CD4-positive, alpha-beta T cell treated with Interferon gamma for 1 hour (primary cell): ENCODE results near the gene COL8A2.

Experiments used
- DNase-seq: peaks from one replicate; pipeline ENCODE4 v3.0.0-alpha.2; 2020

Gene COL8A2

DNA sequence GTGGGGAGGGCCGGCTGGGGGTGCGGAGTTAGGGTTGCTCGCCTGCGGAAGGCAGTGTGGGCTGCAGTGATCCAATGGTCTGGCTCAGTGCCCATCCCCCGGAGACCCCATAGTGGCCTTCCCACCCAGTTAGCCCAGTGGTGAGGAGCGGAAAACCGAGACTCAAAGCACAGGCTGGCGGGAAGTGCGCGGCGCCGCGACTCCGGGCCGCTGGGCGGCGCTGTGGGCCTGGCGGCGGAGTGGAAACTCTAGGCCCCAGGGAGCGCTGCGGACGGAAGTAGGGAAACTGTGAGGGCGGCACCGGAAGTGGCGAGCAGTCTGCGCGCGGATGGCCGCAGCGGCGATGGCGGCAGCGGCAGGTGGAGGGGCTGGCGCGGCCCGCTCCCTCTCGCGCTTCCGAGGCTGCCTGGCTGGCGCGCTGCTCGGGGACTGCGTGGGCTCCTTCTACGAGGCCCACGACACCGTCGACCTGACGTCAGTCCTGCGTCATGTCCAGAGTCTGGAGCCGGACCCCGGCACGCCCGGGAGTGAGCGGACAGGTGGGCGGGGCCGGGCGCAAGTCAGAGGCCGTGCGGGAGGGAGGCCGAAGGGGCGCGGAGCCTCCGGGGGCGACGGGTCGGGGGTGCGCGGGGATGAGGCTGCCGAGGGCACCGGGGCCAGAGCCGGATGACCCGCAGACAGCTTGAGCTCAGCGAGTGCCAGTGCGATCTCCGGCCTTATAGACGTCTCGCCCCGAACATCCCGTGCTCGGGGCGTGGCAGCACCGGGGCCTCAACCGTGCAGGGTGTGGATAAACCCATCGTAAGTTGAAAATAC is 36.2 kb downstream of the COL8A2 start, which contains the start of gene ADPRS:
ADPRS (plus strand) TSS at position 316 of the 816 bp plus-strand sequence; CDS start at position 329, 13 bp downstream.
- DNase-seq, result peak; percentile 87

DNA sequence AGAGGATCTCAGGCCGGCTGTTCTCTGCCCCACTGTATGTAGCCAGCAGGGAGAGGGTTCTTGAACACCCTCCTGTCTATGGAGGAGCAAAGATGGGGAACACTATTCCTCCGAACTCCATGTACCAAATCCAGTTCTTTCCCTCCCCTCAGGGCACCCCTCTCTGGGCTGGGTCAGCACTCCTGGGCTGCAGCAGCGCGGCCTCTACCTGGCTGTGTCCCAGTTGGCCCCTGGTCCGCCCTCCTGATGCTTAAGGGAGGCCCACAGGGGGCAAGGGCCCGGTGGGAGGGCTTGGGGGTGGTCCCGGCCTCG is 36.8 kb downstream of the COL8A2 start:
- DNase-seq, result no peak

DNA sequence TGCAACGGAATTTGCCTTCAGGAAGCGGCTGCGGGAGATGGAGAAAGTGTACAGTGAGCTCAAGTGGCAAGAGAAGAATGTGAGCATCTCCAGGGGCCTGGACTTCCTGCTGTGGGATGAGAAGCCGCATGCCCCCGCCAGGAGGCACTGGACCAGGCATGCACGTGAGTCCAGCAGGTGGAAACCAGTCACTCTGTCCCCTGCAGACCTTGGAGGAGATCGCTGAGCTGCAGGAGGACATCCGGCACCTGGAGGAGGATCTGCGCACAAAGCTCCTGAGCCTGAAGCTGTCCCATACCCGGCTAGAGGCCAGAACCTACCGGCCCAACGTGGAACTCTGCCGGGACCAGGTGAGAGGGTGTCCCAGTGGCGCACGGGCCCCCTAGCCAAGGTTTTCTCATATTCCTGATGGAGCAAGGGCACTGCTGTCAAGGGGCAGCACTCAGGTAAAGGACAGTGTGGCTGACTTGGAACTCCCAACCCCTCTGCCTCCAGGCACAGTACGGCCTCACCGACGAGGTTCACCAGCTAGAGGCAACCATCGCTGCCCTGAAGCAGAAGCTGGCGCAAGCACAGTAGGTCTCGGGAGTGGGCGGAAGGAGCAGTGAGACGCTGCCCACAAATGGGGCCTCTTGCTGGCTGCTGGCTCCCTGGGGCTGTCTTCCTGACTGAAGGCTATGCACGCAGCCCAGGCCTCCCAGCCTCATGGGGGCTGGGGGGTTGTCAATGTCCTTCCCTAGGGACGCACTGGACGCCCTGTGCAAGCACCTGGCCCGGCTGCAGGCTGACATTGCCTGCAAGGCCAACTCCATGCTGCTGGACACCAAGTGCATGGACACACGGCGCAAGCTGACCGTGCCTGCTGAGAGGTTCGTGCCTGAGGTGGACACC is 37.5 kb downstream of the COL8A2 start:
- no peak for DNase-seq

DNA sequence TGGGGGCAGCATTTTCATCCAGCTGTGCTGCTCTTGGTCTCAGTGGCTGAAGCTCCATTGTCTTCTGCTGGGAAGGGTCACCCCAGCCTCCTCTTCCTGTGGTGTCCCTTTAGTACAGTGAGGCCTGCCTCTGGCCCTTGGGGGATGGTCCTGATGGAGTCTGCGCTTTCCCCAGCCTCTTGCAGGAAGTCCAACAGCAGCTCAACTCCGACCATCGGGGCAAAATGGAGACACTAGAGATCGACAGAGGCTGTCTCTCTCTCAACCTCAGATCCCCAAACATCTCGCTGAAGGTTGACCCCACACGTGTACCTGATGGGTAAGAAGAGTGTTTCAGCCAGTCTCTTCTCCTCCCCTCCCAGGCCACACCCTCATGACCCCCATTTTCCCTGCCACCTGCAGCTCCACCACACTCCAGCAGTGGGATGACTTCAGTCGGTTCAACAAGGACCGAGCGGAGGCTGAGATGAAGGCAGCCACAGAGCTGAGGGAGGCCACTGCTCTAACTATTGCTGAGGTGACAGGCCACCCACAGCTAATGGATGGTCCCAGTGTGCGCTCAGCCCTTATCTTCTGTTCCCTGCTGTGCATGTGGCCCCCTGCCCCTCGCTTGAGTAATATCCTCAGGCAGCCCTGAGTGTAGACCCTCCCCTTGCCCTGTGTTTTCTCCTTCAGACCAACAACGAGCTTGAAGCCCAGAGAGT is 38.3 kb downstream of the COL8A2 start:
- DNase-seq, result no peak

DNA sequence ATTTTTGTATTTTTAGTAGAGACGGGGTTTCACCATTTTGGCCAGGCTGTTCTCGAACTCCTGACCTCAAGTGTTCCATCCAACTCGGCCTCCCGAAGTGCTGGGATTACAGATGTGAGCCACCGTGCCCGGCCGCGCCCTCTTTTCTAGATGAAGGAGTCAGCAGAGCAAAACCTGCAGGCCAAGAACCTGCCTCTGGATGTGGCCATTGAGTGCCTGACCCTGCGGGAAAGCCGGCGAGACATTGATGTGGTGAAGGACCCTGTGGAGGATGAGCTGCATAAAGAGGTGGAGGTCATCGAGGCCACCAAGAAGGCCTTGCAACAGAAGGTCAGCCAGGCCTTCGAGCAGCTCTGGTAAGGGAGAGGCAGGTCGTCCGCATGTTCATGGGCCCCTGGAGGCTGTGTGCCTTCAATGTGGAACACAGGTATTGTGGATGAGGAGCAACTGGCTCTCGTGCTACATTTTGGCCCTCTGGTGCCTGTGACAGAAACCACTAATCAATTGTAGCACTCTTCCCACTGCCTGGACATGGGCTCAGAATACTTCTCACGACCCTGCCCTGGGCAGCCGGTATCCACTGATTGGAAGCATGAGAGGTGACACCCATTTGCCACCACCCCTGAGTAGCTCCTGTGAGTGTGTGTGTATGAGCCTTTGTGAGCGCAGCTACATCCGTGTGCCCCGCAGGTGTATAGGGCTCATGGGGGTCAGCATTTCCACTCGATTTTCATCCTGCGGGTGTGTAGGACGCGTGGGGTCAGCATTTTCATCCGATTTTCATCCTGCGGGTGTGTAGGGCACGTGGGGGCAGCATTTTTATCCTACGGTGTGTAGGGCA is 39.1 kb downstream of the COL8A2 start:
- DNase-seq, result no peak

DNA sequence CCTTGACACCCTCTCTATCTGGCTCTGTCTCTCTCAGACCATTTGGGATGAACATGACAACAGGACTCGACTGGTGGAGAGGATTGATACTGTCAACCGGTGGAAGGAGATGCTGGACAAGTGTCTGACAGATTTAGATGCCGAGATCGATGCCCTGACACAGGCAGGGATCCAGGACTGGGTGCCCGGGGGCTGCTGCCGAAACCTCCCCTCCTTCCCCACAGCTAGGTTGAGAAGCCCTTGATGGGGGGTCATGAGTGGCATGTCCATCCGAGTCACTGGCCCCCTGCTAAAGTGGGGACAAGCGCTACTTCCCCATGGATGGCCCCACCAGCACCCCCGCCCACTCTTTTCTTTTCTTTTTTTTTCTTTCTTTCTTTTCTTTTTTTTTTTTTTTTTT is 39.9 kb downstream of the COL8A2 start:
- DNase-seq, result no peak

DNA sequence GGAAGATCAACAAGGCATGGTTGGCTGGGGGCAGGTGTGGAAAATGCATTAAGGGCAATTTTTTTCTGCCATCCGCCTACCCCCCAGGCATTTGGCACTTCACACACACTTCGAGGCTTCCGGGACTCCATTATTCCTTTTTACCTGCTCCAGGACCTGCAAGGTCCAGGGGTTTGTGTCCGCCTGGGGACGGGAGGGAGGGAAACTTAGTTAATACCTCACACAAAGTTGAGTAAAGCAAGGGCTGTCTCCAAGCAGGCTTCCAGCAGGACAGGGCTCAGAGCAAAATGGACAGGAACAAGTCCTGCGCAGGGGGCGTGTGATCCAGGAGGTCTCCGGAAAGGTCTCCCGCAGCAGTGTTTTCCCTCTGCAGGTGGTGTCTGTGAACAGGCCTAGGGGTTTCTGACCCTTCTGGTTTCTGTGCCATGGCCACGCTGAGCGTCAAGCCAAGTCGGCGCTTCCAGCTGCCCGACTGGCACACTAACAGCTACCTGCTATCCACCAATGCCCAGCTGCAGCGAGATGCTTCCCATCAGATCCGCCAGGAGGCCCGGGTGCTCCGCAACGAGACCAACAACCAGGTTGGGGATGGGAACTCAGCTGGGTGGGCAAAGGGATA is 40.4 kb downstream of the COL8A2 start:
- no peak for DNase-seq

DNA sequence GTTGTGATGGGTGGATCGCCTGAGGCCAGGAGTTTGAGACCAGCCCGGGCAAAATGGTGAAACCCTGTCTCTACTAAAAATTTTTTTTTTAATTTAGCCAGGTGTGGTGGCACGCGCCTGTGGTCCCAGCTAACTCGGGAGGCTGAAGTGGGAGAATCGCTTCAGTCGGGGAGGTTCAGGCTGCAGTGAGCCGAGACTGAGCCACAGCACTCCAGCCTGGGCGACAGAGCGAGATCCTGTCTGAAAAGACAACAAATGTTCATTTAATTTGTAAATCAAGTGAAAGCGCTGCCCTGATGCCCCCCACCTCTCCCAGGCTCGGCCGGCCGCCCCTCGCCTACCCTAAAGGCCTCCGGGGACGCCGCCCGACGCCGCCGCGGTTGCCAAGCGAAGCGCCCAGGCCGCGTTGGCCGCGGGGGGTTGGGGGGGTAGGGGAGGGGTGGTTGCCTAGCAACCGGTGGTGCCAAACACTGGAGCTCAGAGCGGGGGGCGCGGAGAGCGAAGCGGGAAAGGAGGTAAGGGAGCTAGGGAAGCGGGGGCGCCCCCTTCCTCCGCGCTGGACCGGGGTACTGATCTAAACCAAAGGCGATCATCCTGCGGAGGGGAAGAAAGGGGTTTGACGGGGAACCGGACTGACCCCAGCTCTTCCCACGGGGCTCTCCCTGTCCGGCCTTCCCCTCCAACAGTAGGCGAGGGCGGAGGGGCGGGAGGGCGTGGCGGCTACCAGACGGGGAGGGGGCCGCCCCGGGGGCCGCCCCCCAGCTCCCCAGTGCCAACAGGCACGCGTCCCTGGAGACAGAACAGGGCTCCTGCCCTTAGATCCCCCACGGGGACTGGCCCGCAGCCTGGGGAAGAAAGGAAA is 41.2 kb downstream of the COL8A2 start, which contains the start of gene TEKT2:
TEKT2 (plus strand) TSS at position 460 of the 862 bp plus-strand sequence. CDS start 828 bp downstream, outside the sequence.
- peak; percentile 21 for DNase-seq

DNA sequence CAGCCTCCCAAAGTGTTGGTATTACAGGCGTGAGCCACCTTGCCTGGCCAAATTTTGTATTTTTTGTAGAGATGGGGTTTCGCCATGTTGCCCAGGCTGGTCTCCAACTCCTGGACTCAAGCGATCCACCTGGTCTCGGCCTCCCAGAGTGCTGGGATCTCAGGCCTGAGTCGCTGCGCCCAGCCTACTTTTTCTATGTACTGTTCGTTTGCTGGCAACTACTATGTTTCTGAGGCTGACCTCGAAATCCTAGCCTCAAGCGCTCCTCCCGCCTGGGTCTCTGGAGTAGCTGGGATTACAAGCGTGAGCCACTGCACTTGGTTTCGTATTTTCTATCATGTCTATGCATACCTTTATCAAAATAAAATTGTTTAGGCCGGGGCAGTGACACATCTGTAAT is 41.8 kb downstream of the COL8A2 start:
- DNase-seq, result no peak

DNA sequence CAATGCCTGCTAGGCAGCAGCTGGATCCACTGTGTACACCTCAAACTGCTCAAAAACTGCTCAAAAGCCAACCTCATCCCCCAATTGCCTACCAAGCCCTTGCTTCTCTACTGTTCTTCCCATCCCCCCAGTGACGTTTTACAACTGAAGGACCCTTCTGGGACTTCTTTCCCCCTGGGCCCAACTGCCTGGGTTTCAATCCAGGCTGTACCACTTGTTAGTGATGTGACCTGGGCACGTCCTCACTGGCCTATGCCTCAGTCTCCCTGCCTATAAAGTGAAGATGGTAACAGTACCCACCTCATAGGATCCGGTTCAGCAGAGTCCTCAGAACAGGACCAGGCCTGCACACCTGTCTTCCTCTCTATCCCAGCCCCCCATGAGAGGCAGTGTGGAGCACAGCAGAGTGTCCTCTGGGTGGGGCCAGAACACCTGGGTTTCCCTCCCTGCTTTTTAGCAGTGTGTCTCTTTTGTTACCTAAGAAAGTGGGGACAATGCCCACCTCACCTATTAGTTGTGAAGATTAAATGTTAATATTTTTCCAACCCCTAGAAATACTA is 43.0 kb downstream of the COL8A2 start:
- no peak for DNase-seq

DNA sequence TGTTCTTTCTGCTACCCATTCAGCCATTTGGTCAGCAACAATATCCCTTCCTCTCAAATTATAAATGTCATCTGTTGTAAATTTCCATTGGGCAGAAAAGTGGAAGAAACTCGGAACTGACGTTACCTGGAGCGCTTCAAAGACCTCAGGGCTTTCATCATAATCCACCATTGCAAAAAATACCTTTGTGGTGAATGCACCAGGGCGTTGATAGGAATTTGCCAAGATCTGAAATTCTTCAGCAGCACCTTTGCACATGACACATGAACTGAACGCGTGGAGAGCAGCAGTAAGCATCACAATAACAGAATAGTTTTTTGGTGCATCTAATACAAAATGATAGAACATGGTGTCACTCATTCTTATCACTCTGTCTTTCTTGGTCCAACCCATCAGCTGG is 44.2 kb downstream of the COL8A2 start:
- DNase-seq, result no peak

DNA sequence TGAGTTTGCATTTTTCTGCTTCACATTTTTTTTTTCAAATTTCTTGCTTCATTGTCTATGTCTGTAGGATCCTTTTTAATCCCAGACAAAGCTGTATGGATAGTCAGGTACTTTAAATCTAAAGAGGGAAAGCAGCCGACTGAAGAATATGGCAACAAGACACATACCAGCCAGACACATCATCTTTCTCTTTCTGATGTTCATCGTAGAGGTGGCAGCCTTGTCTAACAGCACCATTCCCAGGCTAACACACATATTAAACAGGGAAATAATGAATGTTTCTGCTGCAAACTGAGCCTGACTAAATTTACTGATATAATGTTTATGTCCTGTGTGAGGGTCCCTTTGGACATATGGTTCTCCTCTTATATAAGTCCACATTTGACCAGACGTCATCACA is 44.8 kb downstream of the COL8A2 start:
- no peak for DNase-seq

DNA sequence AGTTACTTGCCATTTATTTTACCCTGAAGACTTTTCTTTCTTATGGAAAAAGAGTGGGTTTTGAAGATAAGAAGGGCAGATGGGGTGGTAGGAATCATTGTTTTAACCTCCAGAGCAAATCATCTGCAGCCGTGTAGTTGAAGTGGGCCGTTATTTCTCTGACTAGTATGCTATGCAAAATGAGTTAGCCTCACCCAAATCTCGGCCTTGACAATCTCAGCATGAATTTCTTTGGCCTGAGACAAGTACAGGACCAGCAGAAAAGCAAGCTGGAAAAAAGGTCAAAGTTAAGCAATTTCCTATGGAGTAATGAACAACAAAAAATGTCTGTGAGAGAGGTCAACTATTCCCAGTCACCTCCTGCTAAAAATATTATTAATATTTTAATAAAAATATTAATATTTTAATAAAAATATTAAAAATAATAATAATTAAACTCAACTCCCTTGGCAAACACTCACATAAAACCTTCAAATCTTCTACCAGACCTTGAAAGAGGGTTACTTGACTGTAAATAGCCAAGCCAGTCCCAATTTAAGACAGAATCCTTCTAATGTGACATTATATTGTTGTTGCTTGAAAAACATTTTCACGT is 47.9 kb downstream of the COL8A2 start:
- DNase-seq, result no peak

DNA sequence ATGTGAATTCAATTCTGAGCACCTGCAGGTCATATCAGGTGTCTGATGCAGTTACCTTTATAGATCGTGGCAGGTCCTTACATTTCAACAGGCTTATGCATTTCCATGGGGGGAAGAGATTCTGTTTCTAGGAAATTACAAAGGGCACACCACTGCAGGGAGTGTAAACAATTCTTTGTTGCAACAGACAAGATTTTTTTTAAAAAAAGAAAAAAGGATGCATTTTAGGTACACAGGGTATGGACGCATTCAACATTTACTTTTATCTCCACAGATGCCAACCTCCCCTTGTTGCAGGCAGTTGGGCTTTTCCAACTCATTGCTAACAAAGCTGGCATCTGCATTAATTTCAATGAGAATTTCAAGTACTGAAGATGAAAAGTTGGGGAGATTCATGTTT is 54.7 kb downstream of the COL8A2 start:
- DNase-seq, result no peak

DNA sequence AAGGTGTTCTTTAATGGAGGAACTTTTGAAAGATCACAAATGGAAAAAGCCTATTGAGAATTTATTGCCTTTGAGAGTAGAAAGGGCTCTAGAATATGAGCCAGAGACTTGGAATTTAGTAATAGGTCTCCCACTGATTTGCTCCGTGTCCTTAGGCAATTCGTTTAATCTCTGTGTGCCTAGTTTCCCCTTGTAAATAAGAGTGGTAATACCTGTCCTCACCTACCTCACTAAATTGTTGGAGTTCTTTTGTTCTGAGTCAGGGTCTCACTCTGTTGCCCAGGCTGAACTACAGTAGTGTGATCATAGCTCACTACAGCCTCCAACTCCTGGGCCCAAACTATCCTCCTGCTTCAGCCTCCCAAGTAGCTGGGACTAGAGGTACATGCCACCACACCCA is 56.2 kb downstream of the COL8A2 start:
- DNase-seq, result no peak

DNA sequence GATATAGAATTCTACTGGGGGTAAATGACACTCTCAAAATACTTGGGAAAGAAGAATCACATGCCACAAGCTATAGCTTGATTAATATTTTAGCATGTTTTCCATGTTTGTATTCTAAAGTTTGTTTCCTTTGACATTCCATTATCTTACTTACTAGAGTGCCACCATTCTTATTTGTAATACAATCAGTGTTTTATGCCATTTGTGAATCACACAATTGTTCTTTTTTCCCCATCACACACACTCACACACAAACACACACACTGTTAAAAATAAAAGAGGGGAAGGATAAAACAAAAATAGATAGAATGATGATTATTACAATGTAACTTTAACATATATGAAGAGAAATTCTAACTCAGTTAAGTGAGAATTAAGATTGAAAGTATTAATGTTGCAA is 57.2 kb downstream of the COL8A2 start:
- DNase-seq, result no peak

DNA sequence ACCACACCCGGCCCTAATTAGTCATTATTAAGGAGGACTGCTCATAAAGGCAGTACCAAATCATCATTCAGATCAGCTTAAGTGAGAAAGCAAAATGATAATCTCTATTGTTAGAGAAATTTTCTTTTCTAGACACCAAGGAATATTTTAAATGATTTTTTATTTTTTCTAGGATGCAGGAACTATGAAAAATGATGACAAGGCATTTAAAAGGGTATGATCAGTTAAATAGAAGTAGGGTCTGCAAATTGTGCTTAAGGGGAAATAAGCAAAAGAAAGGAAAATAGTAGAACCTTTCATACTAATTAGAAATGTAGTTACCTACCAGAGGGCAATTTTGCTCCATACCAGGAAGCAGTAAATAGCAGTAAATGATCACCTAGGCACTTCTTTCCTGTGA is 62.7 kb downstream of the COL8A2 start:
- no peak for DNase-seq

DNA sequence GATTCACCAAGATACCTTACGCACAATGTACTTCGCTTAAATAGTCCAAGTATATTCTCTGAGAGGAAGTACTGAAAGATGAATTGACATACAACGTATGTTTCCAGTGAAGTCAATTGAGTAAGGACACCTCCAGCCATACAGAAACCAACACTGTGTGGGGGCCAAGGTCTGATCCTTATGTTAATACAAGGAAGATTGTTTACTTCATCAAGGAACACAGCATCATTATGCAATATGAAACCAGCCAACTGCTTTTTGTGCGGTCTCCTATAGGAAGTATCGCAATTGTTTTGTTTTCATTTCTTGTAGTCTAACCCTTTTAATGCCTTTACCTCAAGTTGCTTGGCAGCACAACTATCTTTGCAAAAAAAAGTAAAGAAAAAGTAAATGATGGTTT is 69.3 kb downstream of the COL8A2 start:
- DNase-seq, result no peak

DNA sequence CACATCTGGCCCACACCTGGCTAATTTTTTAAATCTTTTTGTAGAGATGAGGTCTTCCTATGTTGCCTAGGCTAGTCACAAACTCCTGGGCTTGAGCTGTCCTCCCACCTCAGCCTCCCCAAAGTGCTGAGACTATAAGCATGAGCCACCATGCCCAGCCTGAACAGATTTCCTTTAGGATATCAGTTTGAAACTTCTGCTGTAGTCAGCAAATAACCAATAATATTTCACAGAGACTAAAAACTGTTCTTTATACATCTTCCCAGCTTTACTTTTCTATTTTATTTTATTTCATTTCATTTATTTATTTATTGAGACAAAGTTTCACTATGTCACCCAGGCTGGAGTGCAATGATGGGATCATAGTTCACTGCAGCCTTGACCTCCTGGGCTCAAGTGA is 71.0 kb downstream of the COL8A2 start:
- no peak for DNase-seq

DNA sequence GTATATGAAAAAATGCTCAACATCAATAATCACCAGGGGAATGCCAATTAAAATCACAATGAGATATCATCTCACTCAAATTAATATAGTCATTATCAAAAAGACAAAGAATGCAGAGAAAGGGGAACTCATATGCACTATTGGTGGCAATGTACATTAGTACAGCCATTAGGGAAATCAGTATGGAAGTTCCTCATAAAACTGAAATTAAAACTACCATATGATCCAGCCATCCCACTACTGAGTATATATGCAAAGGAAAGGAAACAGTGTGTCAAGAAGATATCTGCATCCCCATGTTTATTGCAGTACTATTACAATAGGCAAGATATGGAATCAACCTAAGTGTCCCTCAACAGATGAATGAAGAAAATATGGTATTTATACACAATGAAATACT is 73.2 kb downstream of the COL8A2 start:
- DNase-seq, result no peak
